ENCODE measurements around the gene ZNHIT6. TPM values are rescaled to one million over a fixed set of nuclear protein-coding genes. Genes with fewer than 3 reads are reported as not detected.

ZNHIT6 gene
- total and polyA plus RNA-seq, 8 donors = 5.6 to 12.3 (median 8.8) TPM

GRCh38 chr1:85656948-85657347 is 51.3 kb downstream of the ZNHIT6 start:
- peaks cover 0 to 13% (median 0%) of the 10 kb centered on the region in 4 donors for H3K4me1 ChIP-seq
- no peak for TF ChIP-seq CTCF (IDR thresholded peaks at IDR 0.05)
- no peak for TF ChIP-seq EP300 (IDR thresholded peaks at IDR 0.05)
- TF ChIP-seq POLR2A (IDR thresholded peaks at IDR 0.05) = no peak
- TF ChIP-seq POLR2AphosphoS5 (IDR thresholded peaks at IDR 0.05) = no peak
- DNase-seq = no peak
- no peaks in the 10 kb centered on the region for H3K9me3 ChIP-seq
- H3K27ac ChIP-seq = no peak overlapping the region
- no peak overlapping the region for H3K4me3 ChIP-seq
- intact Hi-C loops (cut with DNase I; ENCODE audit: low total_unique reads) = no loop called here
- H3K36me3 ChIP-seq = peaks cover 0 to 27% (median 21%) of the 10 kb centered on the region in 4 donors
- H3K27me3 ChIP-seq = no peaks in the 10 kb centered on the region
- 88 to 100% (median 92%) methylated on average over 1 of the region's 1 CpG for WGBS, 5 donors

GRCh38 chr1:85656256-85656655 is 52.0 kb downstream of the ZNHIT6 start:
- no peaks in the 10 kb centered on the region for H3K27me3 ChIP-seq
- peaks cover 0 to 13% (median 0%) of the 10 kb centered on the region in 4 donors for H3K4me1 ChIP-seq
- TF ChIP-seq POLR2A (IDR thresholded peaks at IDR 0.05) (no peak), POLR2AphosphoS5 (IDR thresholded peaks at IDR 0.05) (no peak), CTCF (IDR thresholded peaks at IDR 0.05) (no peak), EP300 (IDR thresholded peaks at IDR 0.05) (no peak)
- WGBS, 5 donors = 75 to 95% (median 85%) methylated on average over 1 of the region's 1 CpG
- H3K4me3 ChIP-seq = no peak overlapping the region
- no peak overlapping the region for H3K27ac ChIP-seq
- intact Hi-C loops (cut with DNase I; ENCODE audit: low total_unique reads) = no loop called here
- H3K9me3 ChIP-seq = no peaks in the 10 kb centered on the region
- DNase-seq = no peak
- peaks cover 0 to 31% (median 26%) of the 10 kb centered on the region in 4 donors for H3K36me3 ChIP-seq

- WGBS, 5 donors = 92 to 100% (median 97%) methylated on average over 1 of the region's 1 CpG
- no peaks in the 10 kb centered on the region for H3K27me3 ChIP-seq
- peaks cover 0 to 38% (median 32%) of the 10 kb centered on the region in 4 donors for H3K36me3 ChIP-seq
- H3K9me3 ChIP-seq = no peaks in the 10 kb centered on the region
- H3K27ac ChIP-seq = no peak overlapping the region
- no peak overlapping the region for H3K4me3 ChIP-seq
- no peak for DNase-seq
- TF ChIP-seq CTCF (IDR thresholded peaks at IDR 0.05) = no peak
- TF ChIP-seq POLR2A (IDR thresholded peaks at IDR 0.05) = no peak
- TF ChIP-seq EP300 (IDR thresholded peaks at IDR 0.05) = no peak
- no peak for TF ChIP-seq POLR2AphosphoS5 (IDR thresholded peaks at IDR 0.05)
- intact Hi-C loops (cut with DNase I; ENCODE audit: low total_unique reads) = no loop called here
- peaks cover 0 to 6% (median 0%) of the 10 kb centered on the region in 4 donors for H3K4me1 ChIP-seq
These were observed 52.9 kb downstream of the ZNHIT6 start for GRCh38 chr1:85655315-85655714.

GRCh38 chr1:85654066-85654782 is 54.0 kb downstream of the ZNHIT6 start:
- H3K36me3 ChIP-seq = peaks cover 0 to 44% (median 38%) of the 10 kb centered on the region in 4 donors
- no peak for DNase-seq
- WGBS, 5 donors = 75 to 81% (median 80%) methylated on average over 6 of the region's 6 CpGs
- no peak overlapping the region for H3K4me3 ChIP-seq
- H3K4me1 ChIP-seq = no peaks in the 10 kb centered on the region
- TF ChIP-seq POLR2A (IDR thresholded peaks at IDR 0.05) = no peak
- TF ChIP-seq EP300 (IDR thresholded peaks at IDR 0.05) = no peak
- no peak for TF ChIP-seq CTCF (IDR thresholded peaks at IDR 0.05)
- TF ChIP-seq POLR2AphosphoS5 (IDR thresholded peaks at IDR 0.05) = no peak
- peaks cover 0 to 4% (median under 1%) of the 10 kb centered on the region in 4 donors for H3K9me3 ChIP-seq
- H3K27me3 ChIP-seq = no peaks in the 10 kb centered on the region
- H3K27ac ChIP-seq = no peak overlapping the region
- intact Hi-C loops (cut with DNase I; ENCODE audit: low total_unique reads) = no loop called here
